ENCODE measurements around the gene KLHL1. TPM values are rescaled to one million over a fixed set of nuclear protein-coding genes. Genes with fewer than 3 reads are reported as not detected.

Gene KLHL1
- total RNA-seq, 5 donors from 2014 or later (not counting 1 experiment from before 2014, with no cell fraction given) = not detected

DNA sequence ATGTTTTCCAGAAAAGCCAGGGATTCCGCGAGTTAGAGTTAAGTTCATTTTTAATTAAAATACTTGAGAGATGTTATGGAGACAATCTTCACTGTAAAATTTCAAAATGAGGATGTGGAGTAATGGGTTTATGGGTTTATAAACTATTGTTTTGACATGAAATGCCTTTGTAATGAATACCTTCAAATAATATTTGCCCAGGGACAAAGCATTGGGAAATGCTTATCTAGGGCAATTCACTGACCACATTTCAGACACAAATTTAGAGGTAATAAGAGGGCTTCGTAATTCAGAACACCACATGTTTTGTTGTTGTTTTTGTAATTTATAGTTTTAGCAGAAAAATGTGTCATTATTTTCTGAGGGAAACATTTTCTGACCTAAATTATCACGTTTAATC is 241.7 kb downstream of the KLHL1 start:
- Histone ChIP-seq H3K27me3 (replicated peaks in 1 of 2; ENCODE audit: control insufficient read depth in 2 of 2, extremely low read depth in 1 of 2, insufficient read depth in 2 of 2, low read length in 1 of 2) (no peaks in the 10 kb centered on the region), H3K27ac (ENCODE audit: low read length) (no peak overlapping the region), H3K9me3 (no peaks in the 10 kb centered on the region), H3K36me3 (ENCODE audit: control insufficient read depth in 2 of 2, extremely low read depth in 1 of 2, insufficient read depth in 1 of 2, low read length in 1 of 2) (no peaks in the 10 kb centered on the region), H3K4me3 (ENCODE audit: control insufficient read depth in 1 of 2, extremely low read depth in 1 of 2, low read length in 1 of 2) (no peak overlapping the region), H3K4me1 (ENCODE audit: control insufficient read depth in 1 of 2, extremely low read depth in 1 of 2, insufficient read depth in 2 of 2, low read length in 2 of 2) (no peaks in the 10 kb centered on the region)
- Mint-ChIP-seq H3K27me3 (no peaks in the 10 kb centered on the region), H3K4me3 (no peak overlapping the region), H3K36me3 (no peaks in the 10 kb centered on the region), H3K9me3 (peaks cover 0 to 6% (median under 1%) of the 10 kb centered on the region in 3 donors), H3K27ac (no peak overlapping the region), H3K4me1 (no peaks in the 10 kb centered on the region)
- CTCF ChIA-PET = no interaction called here
- no CpG with 5 or more reads among the region's 4 CpGs for WGBS (ENCODE audit: insufficient coverage)
- no peak for ATAC-seq (replicated peaks in 1 of 4)
- no peak for DNase-seq
- POLR2A ChIA-PET = no interaction called here

DNA sequence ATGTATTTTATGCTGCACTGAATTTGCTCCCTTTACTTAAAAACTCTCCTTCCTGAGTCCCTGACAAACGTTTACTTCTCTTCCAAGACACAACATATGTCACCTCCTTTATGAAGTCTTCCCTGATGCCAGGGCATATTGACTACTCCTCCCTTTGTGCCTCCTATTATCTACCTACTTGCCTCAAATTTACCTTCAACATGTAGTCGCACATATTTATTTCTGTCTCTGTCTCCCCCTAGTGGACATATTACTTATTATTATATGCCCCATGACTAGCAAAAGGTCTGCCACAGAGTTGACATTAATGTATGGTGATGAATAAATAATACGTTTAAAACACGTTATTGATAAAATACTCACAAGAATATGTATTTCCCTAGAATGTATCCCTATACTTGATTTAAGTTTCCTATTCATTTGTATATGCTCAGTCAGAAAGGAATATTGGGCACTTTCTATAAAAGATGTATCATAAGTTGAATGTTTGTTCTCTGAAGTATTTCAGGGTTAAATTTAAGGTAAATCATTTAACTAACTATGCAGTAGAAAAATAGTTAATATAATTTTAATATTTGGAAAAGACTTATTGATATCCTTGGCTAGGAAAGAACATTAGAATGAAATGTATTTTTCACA is 250.9 kb downstream of the KLHL1 start:
- Histone ChIP-seq H3K4me1 (ENCODE audit: control insufficient read depth in 1 of 2, extremely low read depth in 1 of 2, insufficient read depth in 2 of 2, low read length in 2 of 2) (no peaks in the 10 kb centered on the region), H3K9me3 (no peaks in the 10 kb centered on the region), H3K27ac (ENCODE audit: low read length) (no peak overlapping the region), H3K36me3 (ENCODE audit: control insufficient read depth in 2 of 2, extremely low read depth in 1 of 2, insufficient read depth in 1 of 2, low read length in 1 of 2) (no peaks in the 10 kb centered on the region), H3K4me3 (ENCODE audit: control insufficient read depth in 1 of 2, extremely low read depth in 1 of 2, low read length in 1 of 2) (no peak overlapping the region), H3K27me3 (replicated peaks in 1 of 2; ENCODE audit: control insufficient read depth in 2 of 2, extremely low read depth in 1 of 2, insufficient read depth in 2 of 2, low read length in 1 of 2) (no peaks in the 10 kb centered on the region)
- Mint-ChIP-seq H3K27me3 (no peaks in the 10 kb centered on the region), H3K9me3 (peaks cover 0 to 7% (median 3%) of the 10 kb centered on the region in 3 donors), H3K27ac (no peak overlapping the region), H3K36me3 (no peaks in the 10 kb centered on the region), H3K4me3 (no peak overlapping the region), H3K4me1 (no peaks in the 10 kb centered on the region)
- ATAC-seq (replicated peaks in 1 of 4) (no peak), DNase-seq (peak in 1 of 35 experiments; percentile 9)
- ChIA-PET CTCF (no interaction called here), POLR2A (no interaction called here)
- WGBS (ENCODE audit: insufficient coverage) = 31% methylated on average over 1 of the region's 4 CpGs

DNA sequence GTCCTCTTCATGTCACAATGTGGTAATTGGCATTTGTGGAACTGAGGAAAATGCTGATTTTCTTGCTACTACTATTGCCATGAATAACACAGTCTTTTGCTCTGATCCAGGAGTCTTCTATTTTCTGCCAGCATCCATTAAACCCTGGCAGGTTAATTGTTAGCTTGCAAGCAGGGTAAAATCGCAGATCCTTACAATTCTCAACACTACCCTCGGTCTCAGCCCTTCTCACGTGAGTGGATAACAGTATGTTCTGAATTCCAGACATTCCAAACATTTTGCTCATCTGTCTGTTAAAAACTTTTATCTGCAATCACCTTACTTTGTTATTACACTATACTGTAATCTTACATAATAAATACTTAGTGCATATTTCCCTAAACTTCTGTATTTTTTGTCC is 251.9 kb downstream of the KLHL1 start:
- POLR2A ChIA-PET = no interaction called here

DNA sequence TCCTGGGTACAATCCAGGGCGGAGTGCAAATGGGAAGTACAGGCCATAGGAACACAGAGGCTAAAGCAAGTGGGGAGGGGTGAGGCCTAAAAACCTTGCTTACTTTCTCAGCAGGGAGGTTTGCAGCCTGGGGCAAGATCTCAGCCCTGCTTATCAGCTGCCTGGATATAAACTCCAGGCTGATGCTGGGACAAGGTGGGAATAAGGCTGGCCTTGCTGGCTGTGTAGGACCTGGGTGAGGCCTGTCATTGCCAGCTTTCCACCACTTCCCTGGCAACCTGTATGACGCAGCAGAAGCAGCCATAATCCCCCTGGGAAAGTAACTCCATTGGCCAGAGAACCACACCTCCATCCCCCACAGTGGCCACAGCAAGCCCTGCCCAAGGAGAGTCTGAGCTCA is 279.7 kb downstream of the KLHL1 start:
- Histone ChIP-seq H3K27me3 (replicated peaks in 1 of 2; ENCODE audit: control insufficient read depth in 2 of 2, extremely low read depth in 1 of 2, insufficient read depth in 2 of 2, low read length in 1 of 2) (no peaks in the 10 kb centered on the region), H3K4me3 (ENCODE audit: control insufficient read depth in 1 of 2, extremely low read depth in 1 of 2, low read length in 1 of 2) (no peak overlapping the region), H3K27ac (ENCODE audit: low read length) (no peak overlapping the region), H3K4me1 (ENCODE audit: control insufficient read depth in 1 of 2, extremely low read depth in 1 of 2, insufficient read depth in 2 of 2, low read length in 2 of 2) (no peaks in the 10 kb centered on the region), H3K9me3 (no peaks in the 10 kb centered on the region), H3K36me3 (ENCODE audit: control insufficient read depth in 2 of 2, extremely low read depth in 1 of 2, insufficient read depth in 1 of 2, low read length in 1 of 2) (no peaks in the 10 kb centered on the region)
- 85% methylated on average over 2 of the region's 2 CpGs for WGBS (ENCODE audit: insufficient coverage)
- H3K4me1 Mint-ChIP-seq = no peaks in the 10 kb centered on the region
- no peak for DNase-seq
- H3K9me3 Mint-ChIP-seq = peaks cover 18 to 26% (median 25%) of the 10 kb centered on the region in 3 donors
- ChIA-PET POLR2A (no interaction called here), CTCF (no interaction called here)
- H3K27me3 Mint-ChIP-seq = no peaks in the 10 kb centered on the region
- H3K27ac Mint-ChIP-seq = no peak overlapping the region
- no peaks in the 10 kb centered on the region for H3K36me3 Mint-ChIP-seq
- H3K4me3 Mint-ChIP-seq = no peak overlapping the region
- ATAC-seq (replicated peaks in 1 of 4) = no peak

More for the DNA sequence above, 251.9 kb downstream of the KLHL1 start:
- H3K9me3 Mint-ChIP-seq = peaks cover 0 to 10% (median 5%) of the 10 kb centered on the region in 3 donors
- no peaks in the 10 kb centered on the region for H3K4me1 Mint-ChIP-seq
- no CpG with 5 or more reads among the region's 3 CpGs for WGBS (ENCODE audit: insufficient coverage)
- DNase-seq = no peak
- no peaks in the 10 kb centered on the region for H3K4me1 ChIP-seq (ENCODE audit: control insufficient read depth in 1 of 2, extremely low read depth in 1 of 2, insufficient read depth in 2 of 2, low read length in 2 of 2)
- no peak overlapping the region for H3K4me3 Mint-ChIP-seq
- ATAC-seq (replicated peaks in 1 of 4) = no peak
- H3K27ac ChIP-seq (ENCODE audit: low read length) = no peak overlapping the region
- no peaks in the 10 kb centered on the region for H3K36me3 Mint-ChIP-seq
- CTCF ChIA-PET = no interaction called here
- H3K27ac Mint-ChIP-seq = no peak overlapping the region
- H3K9me3 ChIP-seq = no peaks in the 10 kb centered on the region
- no peaks in the 10 kb centered on the region for H3K27me3 Mint-ChIP-seq
- H3K36me3 ChIP-seq (ENCODE audit: control insufficient read depth in 2 of 2, extremely low read depth in 1 of 2, insufficient read depth in 1 of 2, low read length in 1 of 2) = no peaks in the 10 kb centered on the region
- no peak overlapping the region for H3K4me3 ChIP-seq (ENCODE audit: control insufficient read depth in 1 of 2, extremely low read depth in 1 of 2, low read length in 1 of 2)
- no peaks in the 10 kb centered on the region for H3K27me3 ChIP-seq (replicated peaks in 1 of 2; ENCODE audit: control insufficient read depth in 2 of 2, extremely low read depth in 1 of 2, insufficient read depth in 2 of 2, low read length in 1 of 2)

DNA sequence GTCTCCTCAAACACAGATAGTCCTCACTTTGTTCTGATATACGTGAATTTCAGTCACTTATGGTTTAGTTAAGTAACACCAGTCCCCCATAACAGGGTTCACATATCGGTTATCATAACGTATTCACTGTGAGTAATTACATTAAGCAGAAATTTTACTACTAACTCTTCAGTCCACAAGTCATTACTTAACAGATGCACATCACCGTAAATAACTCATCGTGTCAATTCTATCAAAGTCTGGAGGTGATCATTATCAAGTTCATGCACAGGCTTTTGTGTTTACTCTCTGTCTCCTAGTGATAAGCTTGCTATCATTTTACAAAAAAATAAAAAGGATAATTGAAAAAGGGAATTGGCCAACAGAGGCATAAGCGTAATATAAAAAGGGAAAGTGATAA is 288.1 kb downstream of the KLHL1 start:
- no peaks in the 10 kb centered on the region for H3K27me3 Mint-ChIP-seq
- no peak overlapping the region for H3K4me3 ChIP-seq (ENCODE audit: control insufficient read depth in 1 of 2, extremely low read depth in 1 of 2, low read length in 1 of 2)
- no peaks in the 10 kb centered on the region for H3K27me3 ChIP-seq (replicated peaks in 1 of 2; ENCODE audit: control insufficient read depth in 2 of 2, extremely low read depth in 1 of 2, insufficient read depth in 2 of 2, low read length in 1 of 2)
- H3K36me3 ChIP-seq (ENCODE audit: control insufficient read depth in 2 of 2, extremely low read depth in 1 of 2, insufficient read depth in 1 of 2, low read length in 1 of 2) = no peaks in the 10 kb centered on the region
- H3K4me1 Mint-ChIP-seq = no peaks in the 10 kb centered on the region
- ChIA-PET POLR2A (no interaction called here), CTCF (no interaction called here)
- H3K9me3 ChIP-seq = no peaks in the 10 kb centered on the region
- H3K4me1 ChIP-seq (ENCODE audit: control insufficient read depth in 1 of 2, extremely low read depth in 1 of 2, insufficient read depth in 2 of 2, low read length in 2 of 2) = no peaks in the 10 kb centered on the region
- H3K27ac Mint-ChIP-seq = no peak overlapping the region
- H3K4me3 Mint-ChIP-seq = no peak overlapping the region
- DNase-seq (no peak), ATAC-seq (replicated peaks in 1 of 4) (no peak)
- H3K9me3 Mint-ChIP-seq = peaks cover 0 to 18% (median 3%) of the 10 kb centered on the region in 3 donors
- H3K36me3 Mint-ChIP-seq = no peaks in the 10 kb centered on the region
- no CpG with 5 or more reads among the region's 6 CpGs for WGBS (ENCODE audit: insufficient coverage)
- H3K27ac ChIP-seq (ENCODE audit: low read length) = no peak overlapping the region

DNA sequence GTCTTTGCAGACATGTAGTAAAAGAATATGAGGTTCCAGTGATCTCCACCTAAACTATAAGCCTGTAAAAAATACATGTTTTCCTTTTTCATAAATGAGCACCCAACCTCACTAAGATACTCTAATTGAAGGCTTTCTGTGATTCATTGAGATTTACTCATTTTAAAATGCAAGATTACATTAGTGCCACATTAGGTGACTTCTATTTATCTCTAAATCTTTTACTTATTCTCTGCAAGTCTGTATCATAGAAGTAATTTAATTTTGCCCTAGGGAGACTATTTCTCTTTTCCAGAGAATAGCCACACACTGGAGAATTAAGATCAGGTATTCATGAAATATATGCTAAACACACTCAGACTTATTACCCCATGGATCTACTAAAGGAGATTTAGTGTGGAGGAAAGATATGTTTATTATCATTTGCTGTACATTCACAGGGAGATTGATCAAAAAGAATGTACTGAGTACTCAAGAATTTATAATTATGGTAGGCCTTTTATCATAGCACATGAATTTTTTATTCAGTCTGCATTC is 290.9 kb downstream of the KLHL1 start:
- H3K4me3 ChIP-seq (ENCODE audit: control insufficient read depth in 1 of 2, extremely low read depth in 1 of 2, low read length in 1 of 2) = no peak overlapping the region
- Mint-ChIP-seq H3K27me3 (no peaks in the 10 kb centered on the region), H3K27ac (no peak overlapping the region), H3K9me3 (peaks cover 5 to 14% (median 11%) of the 10 kb centered on the region in 3 donors), H3K36me3 (no peaks in the 10 kb centered on the region), H3K4me1 (no peaks in the 10 kb centered on the region), H3K4me3 (no peak overlapping the region)
- no peaks in the 10 kb centered on the region for H3K9me3 ChIP-seq
- ChIA-PET POLR2A (no interaction called here), CTCF (no interaction called here)
- no peak for ATAC-seq (replicated peaks in 1 of 4)
- no peak for DNase-seq
- H3K36me3 ChIP-seq (ENCODE audit: control insufficient read depth in 2 of 2, extremely low read depth in 1 of 2, insufficient read depth in 1 of 2, low read length in 1 of 2) = no peaks in the 10 kb centered on the region
- no peaks in the 10 kb centered on the region for H3K27me3 ChIP-seq (replicated peaks in 1 of 2; ENCODE audit: control insufficient read depth in 2 of 2, extremely low read depth in 1 of 2, insufficient read depth in 2 of 2, low read length in 1 of 2)
- no peaks in the 10 kb centered on the region for H3K4me1 ChIP-seq (ENCODE audit: control insufficient read depth in 1 of 2, extremely low read depth in 1 of 2, insufficient read depth in 2 of 2, low read length in 2 of 2)
- H3K27ac ChIP-seq (ENCODE audit: low read length) = no peak overlapping the region

DNA sequence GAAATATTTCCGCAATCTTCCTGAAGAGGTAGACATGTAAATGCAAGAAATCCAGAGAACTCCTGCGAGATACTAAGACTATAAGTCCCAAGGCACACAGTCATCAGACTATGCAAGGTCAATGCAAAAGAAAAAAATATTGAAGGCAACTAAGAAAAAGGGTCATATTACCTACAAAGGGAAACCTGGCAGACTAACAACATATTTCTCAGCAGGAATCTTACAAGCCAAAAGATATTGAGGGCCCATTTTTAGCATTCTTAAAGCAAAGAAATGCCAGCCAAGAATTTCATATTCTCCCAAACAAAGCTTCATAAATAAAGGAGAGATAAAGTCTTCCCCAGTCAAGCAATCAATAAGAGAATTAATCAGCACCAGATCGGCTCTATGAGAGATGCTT is 299.1 kb downstream of the KLHL1 start:
- no peak overlapping the region for H3K27ac ChIP-seq (ENCODE audit: low read length)
- Mint-ChIP-seq H3K9me3 (peaks cover 17 to 31% (median 21%) of the 10 kb centered on the region in 3 donors), H3K4me1 (no peaks in the 10 kb centered on the region), H3K4me3 (no peak overlapping the region), H3K27ac (no peak overlapping the region), H3K27me3 (no peaks in the 10 kb centered on the region), H3K36me3 (no peaks in the 10 kb centered on the region)
- ChIA-PET CTCF (no interaction called here), POLR2A (no interaction called here)
- no peak for DNase-seq
- H3K4me1 ChIP-seq (ENCODE audit: control insufficient read depth in 1 of 2, extremely low read depth in 1 of 2, insufficient read depth in 2 of 2, low read length in 2 of 2) = no peaks in the 10 kb centered on the region
- no CpG with 5 or more reads among the region's 3 CpGs for WGBS (ENCODE audit: insufficient coverage)
- H3K36me3 ChIP-seq (ENCODE audit: control insufficient read depth in 2 of 2, extremely low read depth in 1 of 2, insufficient read depth in 1 of 2, low read length in 1 of 2) = no peaks in the 10 kb centered on the region
- no peaks in the 10 kb centered on the region for H3K27me3 ChIP-seq (replicated peaks in 1 of 2; ENCODE audit: control insufficient read depth in 2 of 2, extremely low read depth in 1 of 2, insufficient read depth in 2 of 2, low read length in 1 of 2)
- no peak for ATAC-seq (replicated peaks in 1 of 4)
- no peak overlapping the region for H3K4me3 ChIP-seq (ENCODE audit: control insufficient read depth in 1 of 2, extremely low read depth in 1 of 2, low read length in 1 of 2)
- no peaks in the 10 kb centered on the region for H3K9me3 ChIP-seq
